Measurements from ENCODE around the gene SUN2.

Gene SUN2

DNA sequence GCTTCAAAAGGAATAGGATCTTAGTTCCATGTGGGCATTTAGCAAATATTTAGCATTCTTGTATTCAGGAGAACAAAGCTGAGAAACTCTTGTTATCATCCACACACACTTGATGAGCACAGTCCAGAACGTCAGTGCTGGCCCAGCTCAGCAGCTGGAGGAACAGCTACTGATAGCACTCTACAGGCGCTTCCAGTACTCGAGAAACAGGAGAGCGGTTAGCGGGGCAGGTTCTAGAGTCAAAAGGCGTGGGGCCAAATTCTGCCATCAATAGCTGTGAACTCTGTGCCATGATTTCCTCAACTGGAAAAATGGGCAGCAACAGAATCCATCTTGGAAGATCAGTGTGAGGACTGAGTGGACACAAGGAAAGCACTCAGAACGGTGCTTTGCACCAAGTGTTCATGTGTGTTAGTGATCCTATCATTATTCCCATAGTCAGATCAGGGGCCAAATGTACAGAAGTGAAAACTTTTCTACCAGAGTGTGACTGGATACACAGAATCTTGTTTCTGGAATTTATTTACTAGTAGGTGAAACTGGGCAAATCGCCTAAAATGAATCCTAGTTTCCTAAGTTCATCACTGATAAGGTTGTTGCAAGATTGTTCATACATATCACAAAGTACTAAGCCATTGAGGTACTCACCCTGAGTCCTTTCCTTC is 58.2 kb downstream of the SUN2 start:
- no peak for DNase-seq (ENCODE audit: low read depth in 2 of 2)

DNA sequence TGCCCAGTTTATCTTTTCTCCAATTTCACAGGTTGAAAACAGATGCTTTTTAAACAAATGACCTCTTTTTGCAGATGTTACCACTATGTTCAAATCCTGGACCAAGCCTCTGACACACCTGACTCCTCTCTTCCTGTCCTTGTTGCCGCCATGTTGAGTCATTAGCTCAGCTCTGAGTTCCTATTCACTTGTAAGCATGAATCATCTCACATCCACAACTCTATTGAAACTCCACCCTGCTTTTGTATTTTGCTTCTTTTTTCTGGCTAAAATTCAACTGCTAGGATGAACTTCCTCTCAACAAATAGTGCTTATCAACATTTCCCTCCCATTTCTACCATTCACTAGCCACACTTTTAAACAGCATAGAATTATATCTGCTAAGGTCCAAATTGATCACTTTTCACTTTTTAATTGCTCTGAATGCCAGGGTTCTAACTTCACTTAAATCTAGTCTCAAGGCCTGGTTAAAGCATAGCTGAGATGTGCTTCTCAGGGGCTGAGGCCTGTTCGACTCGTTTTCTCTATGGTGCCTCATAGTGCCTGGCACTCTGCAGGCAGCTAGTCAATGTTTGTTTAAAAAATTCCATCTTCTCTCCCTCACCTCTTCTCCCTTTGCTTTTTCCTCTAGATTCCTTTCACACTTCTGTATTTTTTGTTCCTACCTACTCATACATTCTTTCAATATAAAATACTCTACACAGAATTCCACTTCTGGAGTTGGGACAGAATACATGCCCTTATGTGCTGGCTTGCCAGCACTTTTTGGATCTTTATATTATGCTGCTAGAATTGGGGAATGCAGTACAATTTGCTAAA is 59.0 kb downstream of the SUN2 start:
- DNase-seq (ENCODE audit: low read depth in 2 of 2): no peak

DNA sequence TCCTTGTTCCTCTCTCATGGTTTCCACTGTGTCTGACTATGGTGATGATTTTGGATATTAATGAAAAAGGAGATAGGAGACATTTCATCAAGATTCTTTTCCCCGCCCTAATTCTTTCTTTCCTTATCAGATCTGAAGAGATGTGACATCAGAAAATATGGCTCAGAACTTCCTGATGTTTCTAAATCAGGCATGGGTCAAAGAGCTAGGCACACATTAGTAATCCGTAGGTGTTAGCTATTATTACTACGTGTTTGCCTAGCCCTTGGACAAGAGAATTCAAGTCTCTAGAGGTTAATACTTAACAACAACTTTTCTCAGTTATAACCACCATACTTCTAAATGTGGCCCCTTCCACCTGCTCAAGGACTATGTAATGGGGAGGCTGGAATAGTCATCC is 60.9 kb downstream of the SUN2 start:
- no peak for DNase-seq (ENCODE audit: low read depth in 2 of 2)

DNA sequence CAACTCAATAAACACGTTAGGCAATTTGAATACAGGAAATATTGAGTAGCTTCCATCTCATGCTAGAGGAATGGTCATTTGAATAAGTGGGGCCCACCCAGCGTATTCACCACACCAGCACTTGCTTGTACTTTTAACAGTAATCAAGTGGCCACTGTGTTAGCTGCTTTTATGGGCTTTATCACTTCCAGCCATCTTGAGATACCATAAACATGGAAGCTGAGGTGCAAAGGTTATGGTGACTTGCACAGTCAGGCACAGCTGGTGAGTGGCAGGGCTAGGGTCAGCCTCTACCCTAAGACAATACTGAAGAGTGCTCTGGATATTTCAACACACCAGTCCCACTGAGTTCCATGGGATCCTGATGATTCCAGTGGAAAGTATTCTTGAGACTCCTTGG is 61.7 kb downstream of the SUN2 start:
- no peak for DNase-seq (ENCODE audit: low read depth in 2 of 2)

DNA sequence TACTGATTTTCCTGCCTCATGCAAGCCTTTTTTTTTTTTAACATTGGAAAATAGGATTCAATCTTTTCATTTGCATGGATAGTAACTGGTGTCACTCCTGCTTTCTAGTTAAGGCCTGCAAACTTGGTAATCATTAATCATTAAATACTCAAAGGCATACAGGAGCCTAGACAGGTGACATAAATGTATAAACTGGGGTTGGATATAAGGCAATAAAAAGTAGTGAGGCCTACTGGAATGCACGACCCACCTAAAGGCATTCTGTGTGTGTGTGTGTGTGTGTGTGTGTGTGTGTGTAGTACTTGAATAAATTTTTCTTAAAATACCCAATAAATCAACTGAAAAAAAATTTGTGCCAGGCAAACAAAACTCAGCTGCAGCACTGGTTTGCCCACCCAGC is 66.1 kb downstream of the SUN2 start:
- no peak for DNase-seq (ENCODE audit: low read depth in 2 of 2)

DNA sequence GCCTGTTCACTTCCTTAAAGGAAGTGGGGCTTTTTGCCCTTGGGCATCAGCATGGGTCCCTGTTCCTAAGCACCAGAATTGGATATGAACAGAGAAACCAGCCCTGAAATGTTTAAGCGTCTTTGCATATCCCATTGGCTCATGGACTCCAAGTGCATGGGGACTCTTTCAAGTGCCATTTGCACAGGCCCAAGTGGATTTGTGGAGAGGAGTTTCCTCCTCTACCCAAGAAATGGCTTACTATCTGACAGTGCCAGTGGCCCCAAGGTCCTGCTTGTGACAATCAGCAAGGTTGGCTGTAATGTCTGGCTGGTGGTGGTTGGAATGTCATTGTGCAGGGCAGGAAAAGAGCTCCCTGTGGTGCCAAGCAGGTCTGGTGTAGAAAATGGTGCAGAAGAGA is 70.0 kb downstream of the SUN2 start:
- DNase-seq (ENCODE audit: low read depth in 2 of 2): no peak

DNA sequence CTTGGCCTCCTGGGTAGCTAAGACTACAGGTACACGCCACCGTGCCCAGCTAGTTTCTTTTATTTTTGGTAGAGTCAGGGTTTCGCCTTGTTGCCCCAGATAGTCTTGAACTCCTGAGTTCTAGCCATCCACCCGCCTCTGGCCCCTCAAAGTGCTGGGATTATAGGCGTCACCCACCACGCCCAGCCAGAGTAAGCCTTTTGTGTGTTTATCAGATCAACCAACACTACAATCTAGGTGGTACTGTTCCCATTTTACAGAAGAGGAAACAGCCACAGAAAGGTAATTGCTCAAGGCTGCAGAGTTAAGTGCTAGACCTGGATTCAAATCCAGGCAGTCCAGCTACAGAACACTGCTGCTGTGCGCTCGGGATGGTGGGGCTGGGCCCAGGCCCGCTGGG is 70.9 kb downstream of the SUN2 start:
- no peak for DNase-seq (ENCODE audit: low read depth in 2 of 2)
